Hippocampal formation (tissue), 2 donors: ENCODE data around the gene TXNDC11.
A peak's percentile ranks its signal among the peaks of the same experiment; 100 is the strongest.

Source experiments
- DNase-seq, 2 donors: peaks; one replicate each; lab custom pipeline; 2025; lab: John Stamatoyannopoulos, UW

Gene TXNDC11

DNA sequence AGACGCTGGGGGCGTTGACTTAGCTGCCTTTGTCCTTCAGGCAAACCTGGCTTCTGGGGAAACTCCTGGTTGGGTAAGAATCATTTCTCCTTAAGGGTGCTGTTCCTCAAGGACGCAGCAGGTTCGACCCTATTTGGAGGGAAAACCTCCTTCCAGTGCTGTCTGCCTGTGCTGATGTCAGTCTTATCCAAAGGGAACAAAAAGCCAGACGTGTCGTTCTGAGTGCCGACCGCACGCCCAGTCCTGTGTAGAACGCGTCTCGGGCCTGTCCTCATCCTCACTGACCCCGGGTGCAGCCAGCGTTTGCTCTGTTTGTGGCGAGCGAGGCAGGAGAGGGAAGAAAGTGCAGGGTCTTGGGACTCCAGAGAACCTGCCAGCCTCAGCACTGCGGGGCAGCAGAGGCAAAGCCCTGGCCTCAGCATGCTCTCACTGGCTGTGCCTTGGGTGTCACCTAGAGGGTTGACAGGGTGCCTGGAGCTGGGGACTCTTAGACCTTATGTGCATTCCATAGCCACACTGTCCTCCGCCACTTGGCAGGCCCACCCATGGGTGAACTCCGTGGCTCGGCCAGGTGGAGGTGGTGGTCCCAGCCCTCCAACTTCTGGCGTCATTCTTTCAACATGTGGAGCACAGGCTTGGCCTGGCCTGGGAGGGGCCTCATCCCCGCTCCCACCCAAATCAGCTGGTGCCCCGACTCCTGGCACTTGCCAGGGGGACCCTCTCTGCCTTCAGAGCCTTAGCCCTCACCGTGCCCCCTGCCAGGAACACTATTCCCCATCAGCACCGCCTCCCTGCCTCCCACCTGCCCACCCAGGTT, 68.4 kb downstream of the TXNDC11 start:
- DNase-seq, result no peak

DNA sequence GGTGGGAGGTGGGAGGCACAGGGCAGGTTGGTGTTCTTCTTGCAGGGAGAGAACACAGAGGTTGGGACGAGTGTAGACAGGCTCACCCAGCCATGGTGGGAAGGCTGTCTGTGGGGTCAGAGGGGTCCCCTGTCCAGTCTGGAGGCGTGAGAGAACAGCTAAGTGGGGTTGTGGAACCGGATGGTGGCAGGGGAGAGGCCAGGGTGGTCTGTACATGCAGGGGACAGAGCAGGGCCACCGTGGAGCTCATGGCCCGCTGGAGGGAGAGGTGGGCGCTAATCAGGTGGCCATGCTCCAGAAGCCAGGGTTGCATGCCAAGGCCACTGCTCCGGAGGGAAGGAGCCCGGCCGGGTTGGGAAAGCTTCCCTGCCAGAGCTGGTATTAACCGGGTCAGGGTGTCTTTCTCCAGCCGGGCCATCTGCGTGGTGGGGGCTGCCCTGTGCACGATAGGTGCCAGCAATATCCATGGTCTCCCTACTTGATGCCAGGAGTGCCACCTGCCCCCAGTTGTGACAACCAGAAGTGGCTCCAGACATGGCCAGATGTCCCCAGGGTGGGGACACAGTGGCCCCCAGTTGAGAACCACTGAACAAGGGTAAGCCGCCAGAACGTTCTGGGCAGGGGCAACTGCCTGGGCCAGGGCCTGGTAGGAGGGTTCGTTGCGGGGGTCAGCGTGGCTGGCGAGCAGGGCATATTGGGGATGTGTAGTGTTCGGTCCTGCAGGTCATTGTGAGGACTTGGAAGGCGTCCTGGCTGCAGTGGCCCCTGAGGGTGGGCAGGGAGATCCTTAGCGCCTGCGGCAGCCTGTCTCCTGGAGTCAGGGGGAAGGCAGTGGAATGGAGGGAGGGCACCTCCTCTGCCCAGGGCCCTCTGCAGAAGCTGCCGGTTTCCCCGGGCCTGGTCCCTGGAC, 69.3 kb downstream of the TXNDC11 start:
- DNase-seq, result no peak

DNA sequence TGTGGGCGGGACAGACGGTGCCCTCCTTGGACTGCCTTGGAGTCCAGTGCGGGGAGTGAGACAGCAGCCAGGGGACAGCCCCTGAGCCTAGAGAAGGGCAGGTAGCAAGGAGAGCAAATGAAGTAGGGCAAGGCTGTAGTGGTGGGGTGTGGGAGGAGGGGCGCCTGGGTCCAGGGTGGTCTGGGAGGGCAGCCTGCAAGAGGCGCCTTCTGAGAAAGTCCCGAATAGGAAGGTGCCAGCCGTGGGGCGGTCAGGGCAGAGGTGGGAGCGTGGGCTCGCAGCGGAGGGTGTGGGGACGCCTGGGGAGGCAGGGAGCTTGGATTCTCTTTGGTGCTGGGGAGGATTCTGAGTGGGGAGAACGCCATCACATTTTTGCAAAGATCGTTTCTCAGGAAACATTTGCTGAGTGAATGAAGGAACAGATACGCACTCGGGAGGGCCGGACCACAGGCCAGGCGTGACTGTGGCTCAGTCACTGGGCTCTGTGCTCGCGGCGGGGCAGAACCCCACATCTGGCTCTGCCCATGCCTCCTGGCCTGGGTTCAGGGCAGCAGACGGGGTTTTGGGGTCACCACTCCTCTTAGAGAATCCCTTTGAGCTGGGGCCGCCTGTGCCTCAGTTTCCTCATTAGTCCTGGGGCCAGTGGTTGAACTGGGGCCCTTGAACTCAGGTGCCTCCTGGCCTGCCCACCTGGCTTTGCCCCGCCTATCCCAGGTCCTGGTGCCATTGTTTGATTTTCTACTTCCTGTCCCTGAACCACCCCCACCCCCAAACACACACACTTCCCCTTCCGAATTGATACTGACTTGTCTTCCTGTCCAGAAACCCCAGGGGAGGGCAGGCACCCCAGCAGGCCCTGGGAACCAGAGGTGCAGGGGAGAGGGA, 70.2 kb downstream of the TXNDC11 start:
- no peak for DNase-seq

DNA sequence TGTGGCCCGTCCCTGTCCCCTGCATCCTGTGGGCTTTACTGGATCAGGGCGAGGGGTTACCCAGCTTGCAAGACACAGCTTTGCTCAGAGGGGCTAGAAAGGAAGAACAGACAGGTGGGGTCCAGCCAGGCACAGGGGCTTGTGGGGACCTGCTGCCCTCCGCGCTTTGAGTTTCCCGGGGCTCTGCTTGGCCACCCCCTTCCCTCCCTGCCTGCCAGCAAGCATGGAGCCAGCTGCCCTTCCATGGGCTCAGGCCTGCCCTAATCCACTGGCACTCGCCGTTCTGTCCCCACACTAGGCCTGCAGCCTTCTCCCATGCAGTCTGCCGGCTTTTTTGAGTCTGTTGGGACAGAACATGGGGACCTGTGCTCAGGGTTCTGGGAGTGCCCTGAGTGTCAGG, 71.0 kb downstream of the TXNDC11 start:
- DNase-seq, result no peak

DNA sequence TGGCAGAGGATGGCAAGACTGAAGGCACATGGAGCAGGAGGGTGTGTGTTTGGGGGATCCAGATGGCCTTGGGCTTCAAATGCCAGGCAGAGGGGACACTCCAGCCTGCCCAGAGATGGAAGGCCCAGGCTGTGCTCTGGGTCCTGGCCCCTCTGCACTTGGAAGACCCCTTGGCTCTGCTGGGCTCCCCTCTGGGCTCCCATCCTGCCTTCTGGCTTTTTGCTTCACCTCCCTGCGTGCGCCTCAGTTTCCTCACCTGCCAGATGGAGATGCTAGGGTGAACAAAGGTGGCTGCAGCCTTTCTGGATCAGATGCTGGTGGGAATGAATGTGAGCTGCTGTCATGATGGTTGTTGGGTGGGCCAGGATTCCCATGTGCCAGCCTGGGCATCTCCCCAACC, 71.4 kb downstream of the TXNDC11 start:
- no peak for DNase-seq

DNA sequence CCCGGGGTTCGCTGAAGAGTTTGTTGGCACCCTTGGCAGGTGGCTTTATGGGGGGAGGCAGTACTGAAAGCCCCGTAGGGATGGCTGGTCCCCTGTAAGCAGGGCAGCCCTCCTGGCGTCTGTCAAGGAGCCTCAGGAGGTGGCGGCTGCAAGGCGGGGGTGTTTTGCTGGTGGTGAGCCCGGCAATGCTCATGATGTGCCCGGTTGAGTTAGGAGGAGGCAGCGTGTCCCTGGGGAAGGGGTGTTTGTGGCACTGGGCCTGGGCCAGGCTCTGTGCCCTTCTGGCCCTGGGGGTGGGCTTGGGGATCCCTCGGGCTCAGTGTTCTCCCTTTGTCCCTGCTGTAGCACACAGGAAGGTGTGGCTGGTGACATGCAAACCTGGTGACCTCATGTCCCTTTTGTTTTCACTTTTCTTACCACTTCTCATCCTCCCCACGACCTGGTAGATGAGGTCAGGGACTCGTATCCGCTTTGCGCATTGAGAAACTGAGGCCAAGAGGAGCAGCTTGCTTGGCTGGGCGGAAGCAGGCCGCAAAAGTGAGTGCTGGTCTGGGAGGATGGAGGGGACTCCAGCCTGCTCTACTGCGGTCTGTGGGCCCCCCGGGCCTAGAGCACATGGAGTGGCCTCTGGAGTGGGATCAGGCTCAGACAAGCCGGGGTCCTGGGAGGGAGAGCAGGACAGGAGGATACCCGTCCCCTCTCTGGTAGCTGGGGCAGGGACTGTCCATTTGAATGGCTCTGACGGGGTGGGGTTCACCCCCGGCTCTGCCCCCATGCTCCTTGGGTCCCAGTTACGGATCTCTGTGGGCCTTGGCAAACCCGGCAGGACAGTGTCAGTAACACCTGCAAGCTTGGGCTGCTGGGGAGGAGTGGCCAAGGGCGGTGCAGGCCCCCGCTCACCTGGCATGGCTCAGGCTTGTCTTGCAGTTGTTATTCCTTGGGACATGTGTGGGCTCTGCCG, 72.2 kb downstream of the TXNDC11 start:
- no peak for DNase-seq

DNA sequence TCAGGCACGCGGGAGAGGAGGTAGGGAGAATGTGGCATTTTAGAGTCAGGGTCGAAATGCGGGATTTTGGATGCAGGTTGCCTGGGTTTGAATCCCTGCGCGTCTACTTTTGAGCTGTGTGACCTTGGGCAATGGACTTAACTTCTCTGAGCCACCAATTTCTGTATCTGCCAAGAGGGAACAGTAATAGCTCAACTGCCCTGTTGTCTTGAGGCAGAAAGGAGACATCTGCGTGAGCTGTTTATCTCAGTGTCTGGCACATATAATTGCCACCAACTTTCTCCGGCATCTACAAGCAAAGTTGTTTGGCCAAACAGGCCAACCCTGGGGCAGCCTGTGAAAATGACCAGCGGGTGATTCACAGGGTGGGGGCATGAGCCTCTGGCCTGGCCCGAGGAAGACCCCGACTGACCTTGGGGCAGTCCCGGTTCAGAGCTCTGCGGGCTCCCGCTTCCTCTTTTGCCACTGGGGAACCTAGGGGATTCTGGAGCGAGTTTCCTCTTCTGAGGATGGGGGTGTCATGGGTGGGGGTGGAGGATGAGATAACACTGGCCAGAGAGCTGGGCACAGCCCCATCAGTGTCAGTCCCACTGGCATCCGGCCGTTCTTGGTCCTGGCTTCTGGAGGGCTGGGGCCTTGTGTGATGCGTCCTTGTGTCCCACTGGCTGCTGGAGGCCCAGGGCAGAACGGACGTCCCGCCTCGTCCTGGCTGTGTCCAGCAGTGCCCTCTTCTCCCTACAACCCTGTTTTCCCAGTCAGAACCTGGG, 73.1 kb downstream of the TXNDC11 start:
- peak in 1 of 2 donors; percentile 54 for DNase-seq

DNA sequence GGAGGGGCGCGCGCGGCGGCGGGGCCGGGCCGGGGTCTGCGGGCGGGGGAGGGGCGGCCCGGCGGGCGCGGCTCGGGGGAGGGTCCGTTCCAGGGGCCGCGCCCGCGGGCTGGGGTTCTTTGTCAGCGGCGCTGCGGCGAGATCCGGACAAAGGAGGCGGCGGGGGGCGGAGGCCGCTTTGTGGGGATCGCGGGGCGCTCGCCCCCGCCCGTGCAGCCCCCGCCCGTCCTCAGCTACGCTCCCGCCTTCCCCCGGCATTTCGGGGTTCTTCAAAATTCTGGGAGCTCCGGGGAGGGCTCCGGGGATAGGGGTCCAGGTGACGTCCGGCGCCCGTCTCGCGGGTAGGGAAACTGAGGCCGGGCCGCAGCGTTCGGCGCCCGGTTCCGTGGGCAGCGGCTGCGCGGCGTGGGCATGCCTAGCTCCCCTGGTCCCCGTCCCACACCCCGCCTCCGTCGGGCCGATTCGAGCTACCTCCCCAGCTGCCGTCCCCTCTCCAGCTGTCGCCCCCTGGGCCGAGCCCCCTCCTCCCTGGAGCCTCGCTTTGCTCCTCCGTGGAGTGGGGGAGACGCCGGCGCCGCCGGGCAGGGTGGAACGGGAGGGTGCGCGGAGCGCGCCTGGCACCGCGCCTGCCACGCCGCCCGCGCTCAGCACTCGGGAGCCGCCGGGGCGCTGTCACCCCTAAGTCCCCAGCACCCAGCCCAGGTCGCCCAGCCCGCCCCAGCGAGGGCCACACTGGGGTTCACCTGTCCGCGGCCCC, 73.9 kb downstream of the TXNDC11 start:
- DNase-seq, result no peak

DNA sequence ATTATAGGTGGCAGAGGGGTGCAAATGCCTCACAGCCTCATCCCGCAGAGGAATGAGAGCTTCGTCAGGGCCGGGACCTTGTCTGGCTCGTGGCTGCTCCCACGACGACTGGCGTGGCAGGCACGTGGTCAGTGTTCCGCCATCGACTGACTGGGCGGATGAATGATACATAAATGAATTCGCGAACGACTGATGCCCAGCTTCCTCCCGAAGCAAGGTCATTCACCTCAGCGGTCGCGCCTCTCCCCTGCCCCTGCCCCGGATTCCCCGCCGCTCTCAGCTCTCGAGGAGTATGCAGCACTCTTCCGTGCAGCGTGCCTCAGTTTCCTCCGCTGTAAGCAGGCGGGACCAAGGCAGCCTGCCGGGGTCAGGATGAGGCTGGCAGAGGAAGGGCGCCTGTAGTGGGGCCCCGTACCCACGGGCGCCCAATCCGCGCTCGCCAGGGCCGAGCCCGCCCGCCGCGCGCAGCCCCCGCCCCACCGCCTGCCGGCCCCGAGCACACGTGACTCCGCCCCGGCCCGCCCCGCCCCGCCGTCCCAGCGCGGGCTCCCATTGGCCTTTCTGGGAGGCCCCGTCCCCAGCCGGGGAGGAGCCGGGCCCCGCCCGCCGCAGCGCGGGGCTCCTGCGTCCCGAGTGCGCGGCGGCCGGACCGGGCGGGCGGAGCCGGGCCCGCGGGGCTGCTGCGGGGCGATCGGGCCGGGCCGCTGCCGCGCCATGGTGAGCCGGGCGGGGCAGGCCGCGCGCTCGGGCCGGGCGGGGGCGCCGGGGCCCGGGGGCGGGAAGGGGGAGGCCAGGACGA, 74.6 kb downstream of the TXNDC11 start, which contains the start of gene SNN:
Gene SNN (plus strand): TSS at position 632 of the 799 bp plus-strand sequence. CDS start 7,605 bp downstream, outside the sequence.
- DNase-seq, result peak; percentile 65 to 84

DNA sequence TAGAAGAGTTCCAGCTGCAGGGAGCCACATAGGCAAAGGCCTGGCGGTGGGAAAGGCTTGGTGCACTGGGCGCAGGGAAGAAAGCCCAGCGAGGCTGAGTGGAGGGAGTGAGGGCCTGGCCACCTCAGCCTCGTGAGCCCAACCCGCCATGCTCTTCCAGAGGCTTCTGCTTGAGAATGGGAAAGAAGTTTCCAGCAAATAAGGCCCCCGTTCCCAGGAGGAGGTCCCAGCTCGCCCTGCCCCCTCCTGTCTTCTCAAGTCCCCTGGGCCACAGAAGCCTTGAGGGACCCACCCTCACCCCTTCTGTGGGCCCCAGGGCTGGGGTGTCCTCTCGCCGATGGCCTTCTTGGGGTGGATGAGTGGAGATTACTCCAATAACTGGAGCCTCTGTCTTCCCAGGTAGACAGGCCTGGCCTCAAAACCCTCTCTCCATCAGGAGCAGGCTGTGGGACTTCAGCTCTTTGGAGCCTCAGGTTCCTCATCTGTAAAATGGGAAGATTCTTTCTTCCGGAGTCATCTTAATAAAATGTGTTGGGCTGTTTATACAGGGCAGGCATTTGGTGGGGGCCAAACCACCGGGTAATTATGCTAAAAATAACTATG, 75.3 kb downstream of the TXNDC11 start:
- DNase-seq, result no peak

DNA sequence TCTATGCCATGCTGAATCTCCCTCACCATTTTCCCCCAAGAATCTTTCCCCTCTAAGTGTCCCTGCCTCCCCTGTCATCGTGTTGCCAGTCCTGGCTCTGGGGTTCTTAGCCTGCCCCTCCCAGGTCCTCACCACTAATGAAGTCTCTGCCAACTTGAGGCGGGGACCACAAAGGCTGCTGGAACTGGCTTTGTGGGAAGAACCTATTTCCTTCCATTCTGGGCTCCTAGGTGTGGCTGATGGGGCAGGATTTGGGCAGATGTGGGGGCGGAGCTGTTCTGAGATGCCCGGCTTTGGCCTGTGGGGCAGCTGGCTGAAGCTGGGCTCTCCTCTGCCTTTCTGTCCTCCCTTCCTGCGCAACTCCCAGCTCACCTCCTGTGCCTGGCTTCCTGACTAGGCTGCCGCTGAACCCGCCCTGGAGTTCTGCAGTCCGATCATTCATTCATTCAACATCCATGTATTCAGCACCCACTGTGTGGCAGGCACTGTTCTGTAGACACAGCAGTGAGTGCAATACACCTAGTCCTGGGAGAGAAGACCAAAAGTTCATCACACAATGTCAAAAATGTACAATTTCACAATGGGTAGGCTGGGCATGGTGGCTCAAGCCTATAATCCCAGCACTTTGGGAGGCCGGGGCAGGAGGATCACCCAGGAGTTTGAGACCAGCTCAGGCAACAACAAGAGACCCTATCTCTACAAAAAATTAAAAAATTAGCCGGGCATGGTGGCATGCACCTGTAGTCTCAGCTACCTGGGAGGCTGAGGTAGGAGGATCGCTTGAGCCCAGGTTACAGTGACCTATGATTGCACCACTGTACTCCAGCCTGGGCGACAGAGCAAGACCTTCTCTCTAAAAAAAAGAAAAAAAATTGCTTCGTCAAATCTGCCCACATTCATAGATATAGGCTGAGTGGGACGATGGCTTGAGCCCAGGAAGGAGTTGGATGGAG, 76.3 kb downstream of the TXNDC11 start:
- no peak for DNase-seq

DNA sequence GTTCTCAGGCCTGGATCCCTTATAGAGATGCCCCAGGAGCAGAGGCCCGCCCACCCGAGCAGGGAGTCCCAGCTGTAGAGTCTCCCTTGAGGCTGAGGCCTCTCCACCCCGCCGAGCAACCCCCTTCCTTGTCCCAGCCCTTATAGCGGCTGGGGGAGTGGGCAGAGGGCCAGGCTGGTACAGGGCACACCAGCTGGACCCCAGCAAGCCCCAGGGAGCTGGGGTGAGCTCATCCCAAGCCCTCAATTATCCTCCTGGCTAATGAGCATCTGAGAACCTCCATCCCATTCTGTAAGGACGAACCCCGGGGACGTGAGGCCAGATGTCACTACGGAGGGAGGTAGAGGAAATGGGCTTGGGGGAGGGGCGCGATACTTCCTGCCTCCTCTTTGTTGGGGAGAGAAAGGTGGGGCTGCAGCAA, 77.6 kb downstream of the TXNDC11 start:
- no peak for DNase-seq

DNA sequence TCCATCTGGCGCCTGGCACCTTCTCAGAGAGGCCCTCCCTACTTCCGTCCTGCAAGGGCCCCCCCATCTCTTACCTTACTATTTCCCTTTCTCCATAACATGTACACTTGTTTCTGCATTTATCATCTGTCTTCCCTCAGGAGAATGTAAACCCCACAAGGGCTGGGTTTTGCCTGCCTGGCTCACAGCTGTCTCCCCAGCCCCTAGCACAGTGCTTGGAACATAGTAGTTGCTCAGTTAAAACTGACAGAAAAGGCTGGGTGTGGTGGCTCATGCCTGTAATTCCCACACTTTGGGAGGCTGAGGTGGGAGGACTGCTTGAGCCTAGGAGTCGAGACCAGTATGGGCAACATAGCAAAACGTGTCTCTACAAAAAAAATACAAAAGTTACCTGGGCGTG, 80.1 kb downstream of the TXNDC11 start:
- DNase-seq, result no peak

DNA sequence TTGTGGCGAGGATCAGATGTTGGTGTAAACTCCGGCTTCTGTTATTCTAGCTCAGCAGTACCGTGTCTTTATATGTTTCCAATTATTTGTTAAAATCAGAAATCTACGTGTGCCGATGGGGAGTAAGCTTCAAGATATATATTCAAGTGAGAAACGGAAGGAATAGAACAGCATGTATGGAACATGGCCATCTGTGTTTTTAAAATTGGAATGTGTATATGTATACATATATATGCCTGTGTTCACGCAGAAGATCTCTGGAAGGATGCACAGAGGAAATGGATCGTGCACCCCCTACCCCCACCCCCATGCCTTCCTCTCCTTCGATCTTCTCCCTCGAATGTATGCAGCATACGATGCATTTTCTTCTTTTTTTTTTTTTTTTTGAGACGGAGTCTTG, 82.1 kb downstream of the TXNDC11 start:
- DNase-seq, result no peak

DNA sequence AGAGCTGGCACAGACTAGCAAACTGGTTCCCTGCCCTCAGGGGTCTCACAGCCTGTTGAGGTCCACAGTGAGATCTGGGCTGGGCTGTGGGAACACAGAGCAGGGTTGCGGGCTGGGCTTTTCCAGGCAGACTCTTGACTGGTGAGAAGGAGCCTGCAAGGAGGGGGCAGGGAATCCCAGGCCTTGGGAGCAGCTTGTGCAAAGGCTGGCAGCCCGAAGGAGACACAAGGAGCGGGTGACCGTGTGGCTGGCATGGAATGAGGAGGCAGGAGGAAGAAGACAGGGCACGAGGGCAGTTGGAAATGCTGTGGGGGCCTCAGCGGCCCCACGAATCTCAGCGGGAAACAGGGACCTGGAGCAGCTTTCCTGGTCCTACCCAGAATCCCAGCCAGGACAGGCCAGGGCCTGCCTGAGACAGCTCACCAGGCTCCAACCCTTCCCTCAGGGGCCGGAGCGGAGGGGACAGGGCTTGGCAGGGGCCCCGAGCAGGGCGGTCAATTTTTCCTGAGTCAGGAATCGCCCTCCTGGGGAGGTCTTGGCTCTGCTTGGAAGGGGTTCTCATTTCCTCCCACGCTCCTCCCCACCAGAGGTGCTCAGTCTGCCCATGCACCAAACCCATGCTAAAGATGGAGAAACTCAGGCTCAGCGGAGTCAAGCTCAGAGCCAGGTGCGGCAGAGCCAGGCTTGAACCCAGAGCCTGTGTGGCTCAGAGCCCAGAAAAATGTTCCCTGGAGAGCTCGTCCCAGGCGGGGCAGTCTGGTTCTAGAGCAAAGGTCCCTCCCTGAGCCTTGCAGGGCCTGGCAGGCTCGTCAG, 83.6 kb downstream of the TXNDC11 start:
- DNase-seq, result no peak

DNA sequence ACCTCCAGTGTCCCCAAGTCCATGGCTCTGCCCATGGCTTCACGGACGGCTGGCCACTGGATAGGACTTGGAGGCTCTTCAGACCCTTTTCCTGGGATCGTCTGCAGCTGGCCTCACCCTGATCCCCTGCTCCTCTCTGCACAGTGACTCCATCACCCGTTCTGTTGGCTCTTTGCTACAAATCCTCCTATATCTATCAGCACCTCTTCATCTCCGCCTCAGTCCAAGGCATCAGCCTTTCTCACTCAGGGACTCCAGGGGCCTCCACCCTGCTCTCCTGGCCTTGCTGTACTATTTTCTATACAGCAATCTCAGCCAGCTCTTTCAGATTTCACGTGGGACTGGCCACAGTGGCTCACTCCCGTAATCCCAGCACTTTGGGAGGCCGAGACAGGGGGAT, 85.1 kb downstream of the TXNDC11 start:
- no peak for DNase-seq
